WTC11 (cell line): Measurements from ENCODE around the gene MSL1. TPM values are rescaled to one million over a fixed set of nuclear protein-coding genes. Genes with fewer than 3 reads are reported as not detected.

Source experiments
- ATAC-seq: fragments of 200-7000 bp; cut with Tn5 transposase; 2 replicates; pipeline ENCODE4 v1.10.0; 2021; ENCODE audit warnings: mild to moderate bottlenecking, moderate library complexity
- CTCF ChIA-PET: fragments of 300-600 bp; sonication (Branson Sonifier 250); formaldehyde crosslinking; loops from one replicate; lab custom pipeline; 2021; ENCODE audit warnings: antibody characterized with exemption; lab: Charles Lee
- POLR2A ChIA-PET: fragments of 350-600 bp; sonication (Branson Sonifier 250); formaldehyde crosslinking; loops from one replicate; lab custom pipeline; 2021; ENCODE audit warnings: antibody characterized with exemption; lab: Charles Lee
- DNase-seq: peaks from one replicate; pipeline ENCODE4 v3.0.0; 2021; ENCODE audit warnings: low spot score
- H3K27ac Mint-ChIP-seq: 2 replicates; pipeline ENCODE4 v1.8.0; 2021; ENCODE audit warnings: mixed read lengths
- H3K27me3 Mint-ChIP-seq: 2 replicates; pipeline ENCODE4 v1.8.0; 2021; ENCODE audit warnings: low read depth, mild to moderate bottlenecking, moderate library complexity, mixed read lengths
- H3K36me3 Mint-ChIP-seq: 2 replicates; pipeline ENCODE4 v1.8.0; 2021; ENCODE audit warnings: mixed read lengths
- H3K4me1 Mint-ChIP-seq: 2 replicates; pipeline ENCODE4 v1.8.0; 2022; ENCODE audit warnings: mixed read lengths
- H3K4me3 Mint-ChIP-seq: 2 replicates; pipeline ENCODE4 v1.8.0; 2021; ENCODE audit warnings: mild to moderate bottlenecking, moderate library complexity, mixed read lengths
- H3K9me3 Mint-ChIP-seq: 2 replicates; pipeline ENCODE4 v1.8.0; 2021; ENCODE audit warnings: mixed read lengths
- FOXJ3 ChIP-seq: sonication (generic); formaldehyde crosslinking; IDR thresholded peaks from 2 replicates; pipeline ENCODE4 v1.9.0; 2021; ENCODE audit warnings: missing genetic modification reagents, mild to moderate bottlenecking, borderline replicate concordance
- FOXP1 ChIP-seq: sonication (generic); formaldehyde crosslinking; IDR thresholded peaks from 2 replicates; pipeline ENCODE4 v1.8.0; 2022; ENCODE audit warnings: missing genetic modification reagents, mild to moderate bottlenecking, moderate library complexity, borderline replicate concordance
- SP1 ChIP-seq: sonication (generic); formaldehyde crosslinking; conservative IDR thresholded peaks from 2 replicates; pipeline ENCODE4 v1.8.1; 2022; ENCODE audit warnings: missing genetic modification reagents
- TEAD4 ChIP-seq: sonication (generic); formaldehyde crosslinking; IDR thresholded peaks from 2 replicates; pipeline ENCODE4 v1.8.0; 2022; ENCODE audit warnings: mild to moderate bottlenecking, missing genetic modification reagents
- ZNF396 ChIP-seq: fragments of 250-450 bp; sonication (Bioruptor Pico); IDR thresholded peaks from 2 replicates; pipeline ENCODE4 v1.8.0; 2021; ENCODE audit warnings: mild to moderate bottlenecking, moderate library complexity, borderline replicate concordance
- ZNF671 ChIP-seq: fragments of 250-450 bp; sonication (Bioruptor Pico); IDR thresholded peaks from 2 replicates; pipeline ENCODE4 v1.8.0; 2021; ENCODE audit warnings: mild to moderate bottlenecking
- total RNA-seq: library from RNA; stranded (reverse); gene quantifications from 3 replicates; pipeline ENCODE4 v1.2.3, GENCODE V29; 2021
- TF ChIP-seq, protein P1 (sequence below): sonication (generic); formaldehyde crosslinking; IDR thresholded peaks from 2 replicates; pipeline ENCODE4 v1.8.1; 2022; ENCODE audit warnings: missing genetic modification reagents, borderline replicate concordance
- TF ChIP-seq, protein P2 (sequence below): sonication (generic); formaldehyde crosslinking; IDR thresholded peaks from 2 replicates; pipeline ENCODE4 v1.8.1; 2022; ENCODE audit warnings: mild to moderate bottlenecking, missing genetic modification reagents, moderate library complexity, borderline replicate concordance
- TF ChIP-seq, protein P3 (sequence below): sonication (generic); formaldehyde crosslinking; IDR thresholded peaks from 2 replicates; pipeline ENCODE4 v1.8.0; 2023; ENCODE audit warnings: missing genetic modification reagents, mild to moderate bottlenecking, borderline replicate concordance
- TF ChIP-seq, protein P4 (sequence below): sonication (generic); formaldehyde crosslinking; IDR thresholded peaks from 2 replicates; pipeline ENCODE4 v1.8.1; 2022; ENCODE audit warnings: low read depth, mild to moderate bottlenecking, moderate library complexity, missing genetic modification reagents, borderline replicate concordance
- TF ChIP-seq, protein P5 (sequence below): sonication (generic); formaldehyde crosslinking; IDR thresholded peaks from 2 replicates; pipeline ENCODE4 v1.8.1; 2022; ENCODE audit warnings: mild to moderate bottlenecking, moderate library complexity, missing genetic modification reagents
- TF ChIP-seq, protein P6 (sequence below): fragments of 250-450 bp; sonication (Bioruptor Pico); IDR thresholded peaks from 2 replicates; pipeline ENCODE4 v1.8.0; 2021; ENCODE audit warnings: mild to moderate bottlenecking

Gene MSL1
- total RNA-seq, 1 experiment from 2014 or later, result 78.1 TPM

DNA sequence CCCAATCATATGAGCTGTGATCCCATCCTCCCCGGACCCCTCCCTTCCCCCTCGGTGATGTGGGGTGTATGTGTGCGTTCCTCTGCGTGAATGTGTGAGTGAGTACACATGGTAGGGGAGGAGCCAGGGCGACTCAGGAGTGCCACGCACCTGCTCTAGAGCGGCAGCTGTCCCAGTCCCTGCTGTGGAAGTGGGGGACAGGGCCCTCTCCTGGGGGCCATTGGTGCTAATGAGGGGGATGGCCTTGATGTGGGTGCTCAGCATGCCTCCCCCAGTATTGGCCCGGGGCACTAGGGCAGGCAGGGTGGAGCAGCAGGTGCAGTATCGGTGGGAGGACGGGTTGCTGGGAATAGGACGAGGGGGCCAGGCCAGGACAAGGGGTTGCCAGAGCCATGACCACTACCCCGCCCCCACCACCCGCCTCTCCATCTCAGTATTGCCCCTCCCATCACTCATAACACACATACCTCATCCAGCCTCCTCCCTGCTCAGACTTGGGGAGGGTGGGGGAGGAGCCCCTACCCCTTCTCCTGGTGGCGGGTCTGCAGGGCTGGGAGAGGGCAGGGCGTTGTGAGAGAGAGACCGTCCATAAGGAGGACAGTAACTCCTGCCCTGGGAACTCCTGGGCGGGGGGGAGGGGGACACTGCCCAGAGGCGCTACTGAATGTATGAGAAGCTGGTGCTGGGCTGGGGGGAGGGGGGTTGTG lies 29.9 kb upstream of the MSL1 start (continued):
- TF ChIP-seq, protein P1, sequence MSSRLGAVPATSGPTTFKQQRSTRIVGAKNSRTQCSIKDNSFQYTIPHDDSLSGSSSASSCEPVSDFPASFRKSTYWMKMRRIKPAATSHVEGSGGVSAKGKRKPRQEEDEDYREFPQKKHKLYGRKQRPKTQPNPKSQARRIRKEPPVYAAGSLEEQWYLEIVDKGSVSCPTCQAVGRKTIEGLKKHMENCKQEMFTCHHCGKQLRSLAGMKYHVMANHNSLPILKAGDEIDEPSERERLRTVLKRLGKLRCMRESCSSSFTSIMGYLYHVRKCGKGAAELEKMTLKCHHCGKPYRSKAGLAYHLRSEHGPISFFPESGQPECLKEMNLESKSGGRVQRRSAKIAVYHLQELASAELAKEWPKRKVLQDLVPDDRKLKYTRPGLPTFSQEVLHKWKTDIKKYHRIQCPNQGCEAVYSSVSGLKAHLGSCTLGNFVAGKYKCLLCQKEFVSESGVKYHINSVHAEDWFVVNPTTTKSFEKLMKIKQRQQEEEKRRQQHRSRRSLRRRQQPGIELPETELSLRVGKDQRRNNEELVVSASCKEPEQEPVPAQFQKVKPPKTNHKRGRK (CRISPR knock-in tag), result no peak
- no peak for TF ChIP-seq TEAD4 (CRISPR knock-in tag)
- no peak for TF ChIP-seq ZNF396 (CRISPR knock-in tag)
- TF ChIP-seq, protein P2, sequence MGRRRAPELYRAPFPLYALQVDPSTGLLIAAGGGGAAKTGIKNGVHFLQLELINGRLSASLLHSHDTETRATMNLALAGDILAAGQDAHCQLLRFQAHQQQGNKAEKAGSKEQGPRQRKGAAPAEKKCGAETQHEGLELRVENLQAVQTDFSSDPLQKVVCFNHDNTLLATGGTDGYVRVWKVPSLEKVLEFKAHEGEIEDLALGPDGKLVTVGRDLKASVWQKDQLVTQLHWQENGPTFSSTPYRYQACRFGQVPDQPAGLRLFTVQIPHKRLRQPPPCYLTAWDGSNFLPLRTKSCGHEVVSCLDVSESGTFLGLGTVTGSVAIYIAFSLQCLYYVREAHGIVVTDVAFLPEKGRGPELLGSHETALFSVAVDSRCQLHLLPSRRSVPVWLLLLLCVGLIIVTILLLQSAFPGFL (CRISPR knock-in tag), result no peak
- no peak for TF ChIP-seq SP1 (CRISPR knock-in tag)
- TF ChIP-seq ZNF671 (CRISPR knock-in tag), result no peak

DNA sequence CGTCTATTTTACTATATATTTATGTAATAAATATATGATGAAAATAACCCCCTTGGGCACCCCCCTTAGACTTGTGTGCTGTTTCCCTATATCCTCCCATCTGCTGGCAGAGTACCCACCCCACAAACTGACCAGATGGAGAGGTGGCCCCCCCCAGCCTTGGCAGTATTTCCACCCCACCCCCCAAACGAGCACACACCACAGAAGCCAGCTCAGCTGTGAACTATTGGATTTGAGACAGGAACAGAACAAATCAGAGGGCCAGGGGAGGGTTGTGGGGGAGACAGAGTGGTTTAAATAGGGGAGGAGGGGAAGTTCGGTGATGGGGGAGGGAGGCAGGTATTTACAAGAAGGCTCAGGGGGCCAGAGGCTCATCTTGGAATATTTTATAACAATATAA lies 29.2 kb upstream of the MSL1 start:
- TF ChIP-seq, protein P3, sequence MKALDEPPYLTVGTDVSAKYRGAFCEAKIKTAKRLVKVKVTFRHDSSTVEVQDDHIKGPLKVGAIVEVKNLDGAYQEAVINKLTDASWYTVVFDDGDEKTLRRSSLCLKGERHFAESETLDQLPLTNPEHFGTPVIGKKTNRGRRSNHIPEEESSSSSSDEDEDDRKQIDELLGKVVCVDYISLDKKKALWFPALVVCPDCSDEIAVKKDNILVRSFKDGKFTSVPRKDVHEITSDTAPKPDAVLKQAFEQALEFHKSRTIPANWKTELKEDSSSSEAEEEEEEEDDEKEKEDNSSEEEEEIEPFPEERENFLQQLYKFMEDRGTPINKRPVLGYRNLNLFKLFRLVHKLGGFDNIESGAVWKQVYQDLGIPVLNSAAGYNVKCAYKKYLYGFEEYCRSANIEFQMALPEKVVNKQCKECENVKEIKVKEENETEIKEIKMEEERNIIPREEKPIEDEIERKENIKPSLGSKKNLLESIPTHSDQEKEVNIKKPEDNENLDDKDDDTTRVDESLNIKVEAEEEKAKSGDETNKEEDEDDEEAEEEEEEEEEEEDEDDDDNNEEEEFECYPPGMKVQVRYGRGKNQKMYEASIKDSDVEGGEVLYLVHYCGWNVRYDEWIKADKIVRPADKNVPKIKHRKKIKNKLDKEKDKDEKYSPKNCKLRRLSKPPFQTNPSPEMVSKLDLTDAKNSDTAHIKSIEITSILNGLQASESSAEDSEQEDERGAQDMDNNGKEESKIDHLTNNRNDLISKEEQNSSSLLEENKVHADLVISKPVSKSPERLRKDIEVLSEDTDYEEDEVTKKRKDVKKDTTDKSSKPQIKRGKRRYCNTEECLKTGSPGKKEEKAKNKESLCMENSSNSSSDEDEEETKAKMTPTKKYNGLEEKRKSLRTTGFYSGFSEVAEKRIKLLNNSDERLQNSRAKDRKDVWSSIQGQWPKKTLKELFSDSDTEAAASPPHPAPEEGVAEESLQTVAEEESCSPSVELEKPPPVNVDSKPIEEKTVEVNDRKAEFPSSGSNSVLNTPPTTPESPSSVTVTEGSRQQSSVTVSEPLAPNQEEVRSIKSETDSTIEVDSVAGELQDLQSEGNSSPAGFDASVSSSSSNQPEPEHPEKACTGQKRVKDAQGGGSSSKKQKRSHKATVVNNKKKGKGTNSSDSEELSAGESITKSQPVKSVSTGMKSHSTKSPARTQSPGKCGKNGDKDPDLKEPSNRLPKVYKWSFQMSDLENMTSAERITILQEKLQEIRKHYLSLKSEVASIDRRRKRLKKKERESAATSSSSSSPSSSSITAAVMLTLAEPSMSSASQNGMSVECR, result no peak
- TF ChIP-seq FOXP1 (CRISPR knock-in tag) (no peak), FOXJ3 (CRISPR knock-in tag) (no peak)
- TF ChIP-seq, protein P4, sequence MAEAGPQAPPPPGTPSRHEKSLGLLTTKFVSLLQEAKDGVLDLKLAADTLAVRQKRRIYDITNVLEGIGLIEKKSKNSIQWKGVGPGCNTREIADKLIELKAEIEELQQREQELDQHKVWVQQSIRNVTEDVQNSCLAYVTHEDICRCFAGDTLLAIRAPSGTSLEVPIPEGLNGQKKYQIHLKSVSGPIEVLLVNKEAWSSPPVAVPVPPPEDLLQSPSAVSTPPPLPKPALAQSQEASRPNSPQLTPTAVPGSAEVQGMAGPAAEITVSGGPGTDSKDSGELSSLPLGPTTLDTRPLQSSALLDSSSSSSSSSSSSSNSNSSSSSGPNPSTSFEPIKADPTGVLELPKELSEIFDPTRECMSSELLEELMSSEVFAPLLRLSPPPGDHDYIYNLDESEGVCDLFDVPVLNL, result no peak
- TF ChIP-seq, protein P5, sequence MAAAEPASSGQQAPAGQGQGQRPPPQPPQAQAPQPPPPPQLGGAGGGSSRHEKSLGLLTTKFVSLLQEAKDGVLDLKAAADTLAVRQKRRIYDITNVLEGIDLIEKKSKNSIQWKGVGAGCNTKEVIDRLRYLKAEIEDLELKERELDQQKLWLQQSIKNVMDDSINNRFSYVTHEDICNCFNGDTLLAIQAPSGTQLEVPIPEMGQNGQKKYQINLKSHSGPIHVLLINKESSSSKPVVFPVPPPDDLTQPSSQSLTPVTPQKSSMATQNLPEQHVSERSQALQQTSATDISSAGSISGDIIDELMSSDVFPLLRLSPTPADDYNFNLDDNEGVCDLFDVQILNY, result no peak
- TF ChIP-seq, protein P6, sequence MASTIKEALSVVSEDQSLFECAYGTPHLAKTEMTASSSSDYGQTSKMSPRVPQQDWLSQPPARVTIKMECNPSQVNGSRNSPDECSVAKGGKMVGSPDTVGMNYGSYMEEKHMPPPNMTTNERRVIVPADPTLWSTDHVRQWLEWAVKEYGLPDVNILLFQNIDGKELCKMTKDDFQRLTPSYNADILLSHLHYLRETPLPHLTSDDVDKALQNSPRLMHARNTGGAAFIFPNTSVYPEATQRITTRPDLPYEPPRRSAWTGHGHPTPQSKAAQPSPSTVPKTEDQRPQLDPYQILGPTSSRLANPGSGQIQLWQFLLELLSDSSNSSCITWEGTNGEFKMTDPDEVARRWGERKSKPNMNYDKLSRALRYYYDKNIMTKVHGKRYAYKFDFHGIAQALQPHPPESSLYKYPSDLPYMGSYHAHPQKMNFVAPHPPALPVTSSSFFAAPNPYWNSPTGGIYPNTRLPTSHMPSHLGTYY, result no peak
- H3K4me3 Mint-ChIP-seq, result no peak overlapping the region
- H3K27ac Mint-ChIP-seq, result no peak overlapping the region
- no peaks in the 10 kb centered on the region for H3K9me3 Mint-ChIP-seq
- no peak for DNase-seq
- H3K27me3 Mint-ChIP-seq, result no peaks in the 10 kb centered on the region; the same call in 1 of the 2 replicates
- ATAC-seq, result no peak
- H3K4me1 Mint-ChIP-seq, result peaks cover 24% of the 10 kb centered on the region
- ChIA-PET POLR2A (interaction anchor here (1.5 kb wide), 1 partner anchor 8 kb away, joined by 3 read pairs; no protein-coding TSS in a partner anchor), CTCF (interaction anchor here (0.5 to 3.3 kb wide), 7 partner anchors 17 to 141 kb away, joined by 3 to 15 read pairs (median 6); no protein-coding TSS in a partner anchor)
- peaks cover 29% of the 10 kb centered on the region for H3K36me3 Mint-ChIP-seq
